HG02642 (cell line): ENCODE data around the gene FREM2.

Source experiments
- ATAC-seq: cut with Tn5 transposase; IDR thresholded peaks from one replicate; pipeline ENCODE4 v1.9.1; 2021; ENCODE audit warnings: mild to moderate bottlenecking; ENCODE audit not compliant: unreplicated experiment, poor library complexity

The FREM2 gene

DNA sequence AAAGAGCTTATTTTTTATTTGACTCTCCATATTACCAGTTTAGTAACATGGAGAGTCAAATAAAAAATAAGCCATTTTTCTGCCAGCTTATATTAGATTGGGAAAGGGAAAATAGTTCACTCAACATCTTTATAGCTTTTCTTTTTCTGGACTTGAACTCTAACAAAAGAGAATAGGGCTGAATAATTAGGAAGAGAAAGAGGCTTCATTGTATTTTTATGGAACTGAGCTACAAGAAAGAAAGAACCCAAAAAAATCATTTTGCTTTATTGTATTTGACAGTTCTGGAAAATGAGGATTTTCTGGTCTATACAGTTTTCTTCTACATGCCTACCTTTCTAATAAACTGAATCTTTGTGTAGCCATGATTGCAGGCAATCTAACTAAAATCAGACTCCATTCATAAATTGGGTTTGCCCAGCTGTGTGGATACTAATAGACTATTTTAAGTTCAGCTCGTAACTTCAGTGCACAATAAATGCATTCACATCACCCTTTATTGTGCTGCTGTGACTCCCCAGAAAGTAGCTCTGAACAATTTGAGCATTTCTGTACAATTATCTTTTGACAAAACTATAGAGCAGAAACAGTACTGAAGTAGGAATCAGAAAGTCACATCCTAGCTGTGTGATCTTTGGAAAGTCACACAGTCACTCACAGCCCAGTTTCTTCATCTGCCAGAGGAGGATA, 188.5 kb downstream of the FREM2 start:
- ATAC-seq, result no peak

DNA sequence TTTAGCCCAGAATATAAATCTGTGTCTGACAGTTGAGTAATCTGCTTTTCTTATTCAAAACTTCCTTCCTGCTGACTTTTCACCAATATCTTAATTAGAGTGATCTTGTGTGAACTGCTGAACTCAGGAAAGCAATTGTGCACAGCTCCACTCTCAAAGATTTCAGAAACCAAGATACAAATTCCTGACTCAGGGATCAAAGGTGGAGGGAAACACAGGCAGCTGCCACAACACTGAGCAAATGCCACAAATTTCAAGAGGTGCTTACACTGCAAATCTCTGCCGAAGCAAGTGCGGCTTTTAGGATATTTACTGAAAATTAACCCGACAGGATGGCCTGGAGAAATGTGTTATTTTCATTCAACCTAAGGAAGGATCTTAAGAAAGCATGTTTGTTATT, 192.4 kb downstream of the FREM2 start:
- no peak for ATAC-seq

DNA sequence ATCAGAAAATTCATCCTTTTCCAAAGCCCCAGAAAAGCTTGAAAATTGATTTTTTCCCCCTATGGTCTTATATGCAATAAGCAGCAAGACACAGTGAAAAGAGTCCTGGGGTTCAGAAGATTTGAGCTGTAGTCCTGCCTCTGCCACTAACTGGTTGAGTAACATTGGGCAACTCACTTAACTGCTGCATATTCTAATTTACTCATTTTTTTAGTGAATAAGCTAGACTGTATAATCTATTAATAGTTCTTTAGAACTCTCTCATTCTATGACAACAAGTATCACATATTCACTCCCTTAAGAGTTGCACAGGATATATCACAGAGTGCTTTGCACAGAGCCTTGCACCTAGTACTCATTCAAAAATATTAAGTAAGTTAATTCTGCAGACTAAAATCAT, 192.9 kb downstream of the FREM2 start:
- ATAC-seq, result no peak

DNA sequence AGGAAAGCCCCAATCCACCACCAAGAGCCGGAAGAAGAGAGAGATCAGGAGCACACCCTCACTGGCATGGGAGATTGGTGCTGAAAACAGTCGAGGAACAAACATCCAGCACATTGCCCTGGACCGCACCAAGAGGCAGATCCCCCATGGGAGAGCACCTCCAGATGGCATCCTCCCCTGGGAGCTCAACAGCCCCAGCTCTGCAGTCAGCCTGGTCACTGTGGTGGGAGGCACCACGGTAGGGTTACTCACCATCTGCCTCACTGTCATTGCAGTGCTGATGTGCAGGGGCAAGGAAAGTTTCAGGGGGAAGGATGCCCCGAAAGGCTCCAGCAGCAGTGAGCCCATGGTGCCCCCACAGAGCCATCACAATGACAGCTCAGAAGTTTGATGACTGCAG, 193.5 kb downstream of the FREM2 start:
- ATAC-seq, result no peak

DNA sequence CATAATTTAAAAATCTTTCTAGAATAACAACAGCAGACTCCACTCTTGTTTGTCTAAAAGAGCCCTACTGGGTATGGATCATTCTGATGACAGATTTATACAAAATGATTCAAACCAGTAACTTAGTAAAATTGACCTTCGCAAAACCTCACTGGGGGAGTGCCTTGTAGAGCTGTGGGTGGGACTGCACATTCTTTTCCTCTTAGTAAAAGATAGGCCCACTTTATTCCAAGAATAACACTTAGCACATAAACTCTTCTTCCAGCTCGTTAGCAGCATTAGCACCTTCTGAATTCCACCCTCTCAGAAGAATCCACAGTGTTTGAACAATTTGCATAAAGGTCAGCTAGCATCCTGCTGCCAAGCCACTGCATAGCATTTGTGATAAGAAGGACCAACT, 196.9 kb downstream of the FREM2 start:
- ATAC-seq, result no peak

DNA sequence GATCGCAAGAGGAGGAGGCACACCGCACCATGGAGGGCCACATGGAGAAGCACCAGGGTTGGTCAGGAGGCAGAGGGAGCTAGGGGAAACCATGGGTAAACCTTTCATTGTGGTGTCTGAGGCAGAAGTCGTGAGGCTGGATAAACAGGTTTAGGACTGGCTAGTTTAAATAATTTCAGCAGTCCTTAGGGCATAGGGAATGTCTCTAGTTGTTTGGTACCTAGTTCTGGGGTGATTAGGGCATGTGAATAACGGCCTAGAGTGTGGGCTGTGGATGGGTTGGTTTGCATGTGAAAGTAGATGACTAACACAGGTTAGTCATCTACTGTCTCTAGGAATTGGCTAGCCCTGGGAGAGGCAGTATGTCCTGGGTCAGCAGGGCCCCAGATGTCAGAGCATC, 201.4 kb downstream of the FREM2 start:
- ATAC-seq, result no peak

DNA sequence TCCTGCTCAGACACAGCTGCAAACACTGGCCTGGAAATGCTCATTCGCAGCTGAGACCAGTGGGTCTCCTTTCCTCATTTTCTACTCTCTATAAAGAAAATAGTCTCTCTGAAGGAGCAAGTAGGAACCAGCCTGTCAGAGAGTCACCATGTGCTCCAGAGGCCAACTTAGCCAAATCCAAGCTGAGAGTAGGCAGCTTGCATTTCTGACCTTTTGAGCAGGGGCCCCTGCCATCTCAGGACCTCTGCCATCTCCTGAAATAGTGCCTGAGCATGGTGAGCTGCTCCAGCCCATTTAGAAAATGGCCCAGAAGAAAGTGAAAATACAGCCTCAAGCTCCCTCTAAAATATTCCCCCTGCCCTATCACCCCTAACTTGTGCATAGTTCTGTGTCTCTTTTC, 208.2 kb downstream of the FREM2 start:
- ATAC-seq, result no peak

DNA sequence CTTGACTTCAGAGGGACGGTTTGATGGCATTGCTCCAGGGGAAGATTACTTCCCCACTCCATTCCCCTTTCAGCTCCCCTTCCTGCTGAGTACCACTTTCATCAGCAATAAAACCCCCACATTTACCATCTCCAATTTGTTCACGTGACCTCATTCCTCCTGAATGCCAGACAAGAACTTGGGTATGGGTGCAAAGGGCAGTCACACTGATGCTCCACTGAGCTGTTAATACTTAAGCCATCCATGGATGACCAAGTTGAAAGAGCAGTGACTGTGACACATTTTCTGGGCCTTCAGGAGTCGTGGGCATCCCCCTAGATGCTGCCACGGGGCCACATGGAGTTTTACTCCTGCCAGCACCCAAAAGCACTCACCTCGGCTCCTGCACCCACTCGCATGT, 210.6 kb downstream of the FREM2 start:
- no peak for ATAC-seq

DNA sequence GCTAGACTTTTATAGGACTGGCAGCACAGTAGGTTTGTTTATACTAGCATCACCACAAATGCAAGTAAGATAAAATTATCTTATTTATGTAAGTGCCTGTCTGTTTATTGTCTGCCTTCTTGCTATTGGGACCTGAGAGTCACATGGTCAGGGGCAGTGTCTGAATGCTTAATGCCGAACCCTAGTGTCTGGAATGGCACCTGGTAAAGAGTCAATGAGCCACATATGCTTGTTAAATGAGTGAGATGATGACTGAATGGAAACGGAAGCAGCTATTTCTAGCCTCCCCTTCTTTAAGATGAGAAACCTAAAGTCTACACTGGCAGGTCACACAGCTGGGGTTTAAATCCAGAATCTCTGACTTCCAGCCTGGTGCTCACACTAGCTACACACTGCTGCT, 211.6 kb downstream of the FREM2 start:
- no peak for ATAC-seq

DNA sequence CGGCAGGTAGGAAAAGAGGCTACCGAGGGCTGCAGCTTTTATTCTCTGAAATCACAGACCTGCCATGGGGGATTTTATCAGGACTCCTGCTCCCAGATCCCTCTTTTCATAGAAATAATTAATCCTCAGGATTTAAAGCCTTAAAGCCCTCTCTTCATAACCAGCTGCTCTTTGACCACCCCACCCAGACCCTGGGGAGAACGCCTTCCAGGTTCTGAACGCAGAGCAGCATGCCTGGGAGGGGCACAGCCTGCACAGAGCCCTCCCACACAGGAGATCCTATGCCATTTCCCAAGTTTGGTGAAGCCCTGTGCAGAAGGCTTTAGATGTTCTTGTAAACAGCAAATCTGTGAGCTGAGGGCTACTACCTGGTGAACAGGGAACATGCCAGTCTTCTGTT, 212.7 kb downstream of the FREM2 start:
- no peak for ATAC-seq

DNA sequence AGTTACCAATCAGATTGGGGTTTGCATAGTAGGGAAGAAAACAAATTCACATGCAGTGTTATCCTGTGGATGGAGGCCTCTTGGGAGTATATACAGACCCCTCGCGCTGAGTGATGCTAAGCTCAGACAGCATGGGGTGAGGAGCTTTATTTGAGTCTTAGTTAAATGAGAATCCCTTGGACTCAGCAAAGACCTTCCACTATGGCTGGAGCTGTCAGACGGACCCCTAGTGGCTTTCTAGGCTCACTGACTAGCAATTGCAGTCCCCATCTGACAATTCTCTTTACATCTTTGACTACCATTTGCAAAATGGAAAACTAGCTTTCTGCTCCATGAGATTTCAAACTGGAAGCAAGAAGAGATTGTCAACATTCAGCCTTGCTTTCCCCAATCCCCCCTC, 213.3 kb downstream of the FREM2 start:
- ATAC-seq, result no peak

DNA sequence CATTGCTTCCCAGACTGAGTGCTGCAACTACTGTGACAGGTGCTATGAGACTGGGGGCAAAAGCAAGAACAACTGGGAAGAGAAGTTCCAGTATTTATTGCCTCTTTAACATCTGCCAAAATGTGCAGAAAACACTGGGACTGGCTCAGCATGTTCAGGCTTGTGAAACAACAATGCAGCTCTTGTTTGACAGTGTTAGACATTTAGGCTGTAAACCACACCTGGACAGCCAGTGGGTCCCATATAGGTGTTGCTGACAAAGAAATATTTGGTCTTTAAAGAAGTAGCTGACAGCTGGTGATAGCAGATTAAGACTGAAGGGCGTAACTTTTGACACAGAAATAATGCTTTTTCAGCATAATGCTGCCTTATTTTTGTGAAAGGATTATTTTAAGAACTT, 215.7 kb downstream of the FREM2 start:
- ATAC-seq, result no peak

DNA sequence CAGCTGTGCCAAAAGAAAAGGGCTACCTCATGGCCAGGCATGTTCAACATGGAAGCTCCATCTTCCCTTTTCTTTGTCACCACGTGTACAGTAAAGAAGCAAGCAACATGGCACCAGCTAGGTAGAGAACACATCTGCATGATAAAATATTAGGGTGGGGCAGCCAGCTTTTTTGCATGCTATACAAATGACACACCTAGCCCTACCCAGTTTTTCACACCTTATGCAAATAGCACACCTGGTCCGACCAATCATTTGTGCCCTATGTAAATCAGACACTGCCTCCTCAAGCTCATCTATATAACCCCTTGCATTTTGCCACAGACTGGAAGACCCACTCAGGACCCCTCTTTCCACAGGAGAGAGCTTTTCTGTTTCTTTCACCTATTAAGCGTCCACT, 218.2 kb downstream of the FREM2 start:
- ATAC-seq, result no peak

DNA sequence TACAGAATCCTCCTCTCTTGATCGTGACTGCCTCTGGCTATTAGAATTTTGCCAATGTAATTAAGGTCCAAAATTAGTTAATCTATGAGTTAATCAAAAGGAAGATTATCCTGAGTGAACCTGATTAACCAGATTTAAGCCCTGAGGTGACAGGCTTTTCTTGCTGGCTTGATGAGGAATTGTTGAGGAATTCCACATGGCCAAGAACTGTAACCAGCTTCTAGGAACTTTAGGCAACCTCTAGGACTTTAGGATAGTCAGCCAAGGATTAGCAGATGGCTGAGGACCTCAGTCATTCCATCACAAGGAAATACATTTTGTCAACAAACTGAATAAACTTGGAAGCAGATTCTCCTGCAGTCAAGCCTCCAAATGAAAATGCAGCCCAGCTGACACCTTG, 219.0 kb downstream of the FREM2 start:
- ATAC-seq, result no peak

DNA sequence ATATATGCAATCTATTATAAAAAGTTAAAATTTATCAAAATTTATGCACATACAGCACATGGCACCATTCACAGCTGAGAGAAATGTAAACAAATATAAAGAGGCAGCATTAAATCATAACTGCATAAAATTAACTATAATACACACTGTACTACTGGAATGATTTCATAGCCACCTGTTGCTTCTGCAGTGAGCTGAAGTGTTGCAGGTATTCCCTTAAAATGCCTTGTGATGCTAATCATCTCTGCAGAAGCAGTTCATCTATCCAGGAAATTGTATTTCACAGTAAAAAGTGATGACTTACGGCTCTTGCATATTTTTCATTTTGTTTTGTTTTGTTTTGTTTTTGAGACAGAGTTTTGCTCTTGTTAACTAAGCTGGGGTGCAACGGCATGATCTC, 221.7 kb downstream of the FREM2 start:
- ATAC-seq, result no peak

DNA sequence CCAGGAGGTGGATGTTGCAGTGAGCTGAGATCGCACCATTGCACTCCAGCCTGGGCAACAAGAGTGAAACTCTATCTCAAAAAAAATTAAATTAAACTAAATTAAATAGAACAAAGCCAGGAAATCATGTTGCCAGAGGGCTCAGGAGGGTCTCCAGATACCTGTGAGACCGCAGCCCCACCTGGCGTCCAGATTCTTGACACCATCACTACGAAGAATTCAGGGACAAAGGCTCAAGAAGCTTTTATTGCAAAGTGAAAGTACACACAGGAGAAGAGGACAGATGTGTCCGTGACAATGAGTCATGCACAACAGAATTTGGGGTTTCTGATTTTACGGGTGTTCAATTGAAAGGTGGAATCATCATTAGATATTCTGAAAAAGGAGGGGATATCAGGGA, 227.2 kb downstream of the FREM2 start:
- ATAC-seq, result no peak

DNA sequence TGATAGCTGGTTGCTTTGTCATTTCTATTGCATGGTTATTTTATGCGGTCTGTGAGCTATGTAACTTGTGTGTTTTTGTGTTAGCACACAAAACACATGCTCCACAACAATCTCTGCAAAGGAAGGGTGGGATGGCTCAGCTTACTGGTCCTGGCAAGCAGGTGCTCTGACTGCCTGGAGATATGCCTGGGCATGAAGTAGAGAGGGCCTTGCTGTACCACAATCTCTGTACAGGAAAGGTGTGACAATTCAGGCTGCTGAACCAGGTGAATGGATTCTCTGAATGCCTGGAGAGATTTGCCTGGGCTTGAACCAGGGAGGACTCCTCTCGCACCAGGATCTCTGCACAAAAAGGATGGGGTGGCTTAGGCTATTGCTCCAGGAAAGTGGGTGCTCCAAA, 234.2 kb downstream of the FREM2 start:
- ATAC-seq, result no peak

DNA sequence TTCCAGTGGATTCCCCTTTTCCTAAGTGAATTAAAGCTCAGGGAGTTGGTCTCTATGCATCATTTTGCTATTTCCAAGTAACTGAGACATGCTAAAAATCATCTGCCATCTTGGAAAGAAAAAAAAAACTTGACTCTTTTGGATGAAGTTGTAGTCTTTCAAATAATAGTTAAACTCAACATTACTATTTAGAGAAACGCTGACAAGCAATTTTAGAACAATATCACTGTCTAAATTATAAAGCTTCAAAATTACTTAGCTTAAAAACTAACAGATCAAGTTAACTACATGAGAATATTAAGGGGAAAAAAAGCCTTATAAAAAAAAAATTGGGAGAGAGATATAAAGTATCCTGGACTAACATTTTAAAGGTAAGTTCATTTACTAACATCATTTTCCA, 235.3 kb downstream of the FREM2 start:
- no peak for ATAC-seq

DNA sequence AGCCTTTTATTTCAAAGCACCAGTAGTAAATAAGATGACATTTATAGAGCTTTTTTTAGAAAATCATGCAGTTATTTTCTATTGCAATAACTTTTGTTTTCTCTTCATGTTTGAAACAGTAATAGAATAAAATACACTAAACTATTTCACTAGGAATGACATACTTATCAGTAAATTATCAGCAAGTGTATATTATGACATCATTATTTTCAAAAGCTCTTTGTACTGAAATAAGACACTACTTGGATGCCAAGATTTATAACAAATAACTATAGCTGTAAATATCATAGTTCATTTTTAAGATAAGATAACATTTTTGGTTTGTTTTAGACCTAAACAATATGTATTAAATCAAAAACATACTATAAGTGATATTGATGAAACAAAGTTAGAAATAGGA, 246.9 kb downstream of the FREM2 start:
- no peak for ATAC-seq
